ENCODE results near the gene ATP1A2.
"Not testable (repeated sequence)": the region's sequence is repeated elsewhere in the genome, so short reads cannot be mapped to it uniquely, and the experiment has no call there.

The ATP1A2 gene

GRCh38 chr1:160099716-160100375 is 15.7 kb upstream of the ATP1A2 start:
- DNase-seq (ENCODE audit: low read depth in 2 of 2, low spot score in 1 of 2), result no peak

GRCh38 chr1:160101037-160101716 is 14.4 kb upstream of the ATP1A2 start:
- DNase-seq (ENCODE audit: low read depth in 2 of 2, low spot score in 1 of 2), result peak; percentile 40 to 64

DNA sequence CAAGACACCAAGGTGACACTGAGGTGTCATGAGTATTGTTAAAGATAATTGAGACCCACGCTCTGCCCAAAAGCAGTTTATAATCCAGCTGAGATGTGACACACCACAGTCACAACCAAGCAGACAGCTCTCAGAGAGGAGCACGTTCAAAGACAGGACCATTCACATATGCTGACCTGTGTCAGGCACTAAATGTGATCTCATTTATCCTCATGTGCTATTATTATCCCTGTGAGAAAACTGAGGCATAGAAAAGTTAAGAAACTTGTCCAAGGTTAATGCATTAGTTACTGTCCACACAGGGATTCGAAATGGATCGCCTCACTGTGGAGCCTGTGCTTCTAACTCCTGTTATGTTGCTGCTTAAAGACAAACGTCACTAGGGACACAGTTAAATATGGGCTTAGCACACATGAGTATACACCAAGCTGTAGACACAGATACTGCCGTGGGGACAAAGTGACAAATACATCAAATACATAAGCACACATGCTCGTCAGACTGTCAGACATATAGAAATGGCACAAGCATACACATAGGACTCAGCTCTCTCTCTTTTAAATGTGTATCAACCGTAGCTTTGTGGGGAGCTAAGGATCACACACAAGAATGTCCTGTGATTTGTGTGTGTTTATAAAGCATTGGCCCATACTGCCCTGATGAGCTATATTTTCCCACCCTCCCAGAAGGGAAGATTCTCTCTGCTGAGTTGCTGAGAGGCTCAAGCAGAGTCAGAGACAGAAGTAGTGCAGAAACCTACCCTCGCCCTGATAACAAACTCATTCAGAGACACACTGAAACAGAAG is 13.6 kb upstream of the ATP1A2 start:
- DNase-seq (ENCODE audit: low read depth in 2 of 2, low spot score in 1 of 2), result no peak

GRCh38 chr1:160103658-160104408 is 11.7 kb upstream of the ATP1A2 start:
- no peak for DNase-seq (ENCODE audit: low read depth in 2 of 2, low spot score in 1 of 2)

- no peak for DNase-seq (ENCODE audit: low read depth in 2 of 2, low spot score in 1 of 2)
Observed at GRCh38 chr1:160104486-160104885, 11.1 kb upstream of the ATP1A2 start.

DNA sequence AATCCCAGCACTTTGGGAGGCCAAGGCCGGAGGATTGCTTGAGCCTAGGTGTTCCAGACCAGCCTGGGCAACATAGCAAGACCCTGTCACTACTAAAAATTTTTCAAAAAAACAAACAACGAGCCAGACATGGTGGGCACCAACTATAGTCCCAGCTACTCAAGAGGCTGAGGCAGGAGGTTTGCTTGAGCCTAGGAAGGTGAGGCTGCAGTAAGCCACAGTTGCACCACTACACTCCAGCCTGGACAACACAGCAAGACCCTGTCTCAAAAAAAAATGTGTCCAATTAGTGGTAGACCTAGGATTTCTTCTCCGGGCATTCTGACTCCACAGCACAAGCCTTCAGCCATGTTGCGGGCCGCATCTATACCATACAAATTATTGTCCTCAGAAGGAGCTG is 10.4 kb upstream of the ATP1A2 start:
- no peak for DNase-seq (ENCODE audit: low read depth in 2 of 2, low spot score in 1 of 2)

- no peak for DNase-seq (ENCODE audit: low read depth in 2 of 2, low spot score in 1 of 2)
Observed at GRCh38 chr1:160107512-160107911, 8.0 kb upstream of the ATP1A2 start.

DNA sequence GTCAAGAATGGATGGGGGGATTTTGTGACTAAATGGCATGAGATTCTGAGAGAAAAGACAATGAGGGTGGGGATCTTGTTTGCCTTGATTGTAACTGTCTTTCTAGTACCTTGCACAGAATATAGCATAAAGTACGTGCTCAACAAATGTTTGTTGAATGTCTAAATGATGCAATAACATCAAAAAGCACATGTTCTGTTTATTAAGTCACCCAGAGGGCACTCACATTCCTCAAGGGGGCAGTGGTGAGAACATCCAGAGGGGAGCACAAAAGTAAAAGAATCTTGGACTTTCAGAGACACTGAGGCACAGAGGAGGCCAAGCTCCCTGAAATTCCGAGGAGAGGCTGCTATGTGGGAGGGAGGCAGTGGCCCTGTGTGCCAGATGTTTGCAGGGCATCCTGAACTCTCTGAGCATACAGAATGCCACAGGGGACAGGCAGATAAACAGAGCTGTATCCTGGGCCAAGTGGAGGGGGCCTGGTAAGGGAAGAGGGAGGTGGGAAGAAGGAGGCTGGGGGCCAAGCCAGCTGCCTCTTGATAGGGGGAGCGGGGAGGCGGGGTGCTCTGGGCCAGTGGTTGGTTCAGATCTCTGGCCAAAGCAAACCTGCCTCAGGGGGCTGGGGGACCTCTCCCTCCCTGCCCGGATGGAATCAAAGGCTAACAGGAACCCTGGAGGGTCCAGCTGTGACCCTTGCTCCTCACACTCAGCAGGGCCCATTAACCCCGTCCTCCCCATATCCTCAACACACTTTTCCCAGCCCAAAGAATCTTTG is 6.5 kb upstream of the ATP1A2 start:
- DNase-seq (ENCODE audit: low read depth in 2 of 2, low spot score in 1 of 2), result no peak

GRCh38 chr1:160109686-160110085 is 5.9 kb upstream of the ATP1A2 start:
- no peak for DNase-seq (ENCODE audit: low read depth in 2 of 2, low spot score in 1 of 2)

GRCh38 chr1:160111462-160111861 is 4.1 kb upstream of the ATP1A2 start:
- not testable (repeated sequence) for DNase-seq (ENCODE audit: low read depth in 2 of 2, low spot score in 1 of 2)

- DNase-seq (ENCODE audit: low read depth in 2 of 2, low spot score in 1 of 2), result no peak
Observed at GRCh38 chr1:160112357-160112756, 3.2 kb upstream of the ATP1A2 start.

- no peak for DNase-seq (ENCODE audit: low read depth in 2 of 2, low spot score in 1 of 2)
Observed at GRCh38 chr1:160113407-160113806, 2.2 kb upstream of the ATP1A2 start.

- no peak for DNase-seq (ENCODE audit: low read depth in 2 of 2, low spot score in 1 of 2)
Observed at GRCh38 chr1:160114085-160114484, 1.5 kb upstream of the ATP1A2 start.

DNA sequence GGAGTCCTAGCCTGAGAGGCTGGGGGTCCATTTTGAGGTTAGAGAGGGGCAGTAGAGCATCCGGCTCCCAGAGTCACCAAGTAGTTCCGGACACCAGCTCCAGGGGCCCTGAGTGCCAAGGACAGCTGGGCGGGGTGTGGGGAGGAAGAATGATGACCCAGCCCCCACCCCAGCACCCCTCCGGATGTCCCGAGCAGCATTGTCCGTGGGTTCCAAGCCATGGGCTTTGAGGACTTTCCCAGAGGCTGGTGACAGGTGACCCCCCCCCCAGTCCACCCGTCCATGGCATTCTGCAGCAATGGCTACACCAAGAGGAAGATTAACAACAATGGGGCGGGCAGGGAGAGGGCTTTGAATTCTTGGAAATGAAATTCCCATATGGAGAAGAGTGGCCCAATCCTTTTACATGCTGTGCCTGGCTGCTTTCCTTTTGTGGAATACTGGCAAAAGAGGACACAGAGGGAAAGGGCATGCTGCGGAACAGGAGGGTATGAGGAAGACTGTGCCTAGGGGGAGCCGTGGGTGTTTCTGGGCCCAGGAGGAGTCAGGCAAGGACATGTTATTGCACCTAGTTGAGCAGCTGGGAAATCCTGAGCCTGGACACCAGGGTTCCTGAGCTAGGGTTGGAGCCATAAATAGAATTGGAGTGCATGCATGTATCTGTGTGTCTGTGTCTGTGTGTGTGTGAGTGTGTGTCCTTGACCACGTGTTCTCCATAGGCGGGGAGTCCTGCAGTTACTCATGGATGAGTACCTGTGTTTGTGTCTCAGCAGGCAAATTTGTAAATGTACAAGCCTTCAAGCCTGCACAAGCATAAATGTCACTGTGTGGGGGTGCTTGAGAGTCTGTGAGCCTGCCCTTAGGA is 956 bp downstream of the ATP1A2 start:
- no peak for DNase-seq (ENCODE audit: low read depth in 2 of 2, low spot score in 1 of 2)

DNA sequence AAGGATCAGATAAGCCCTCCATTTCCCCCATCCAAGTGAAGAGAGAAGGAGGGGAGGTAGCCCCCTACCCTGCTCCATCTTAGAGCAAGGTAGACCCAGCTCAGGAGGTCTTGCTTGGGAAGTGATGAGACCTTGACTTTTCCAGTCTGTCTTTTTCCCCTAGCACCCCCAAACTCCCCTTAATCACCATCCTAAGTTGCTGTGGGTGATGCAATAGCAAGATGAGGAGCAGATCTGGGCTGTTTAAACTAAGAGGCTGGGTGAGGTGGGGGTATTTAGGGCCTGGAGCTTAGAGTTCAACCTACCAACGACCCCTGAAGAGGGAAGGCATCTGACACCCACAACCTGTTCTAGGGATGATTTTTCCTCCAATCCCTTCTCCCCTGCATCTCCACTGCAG is 1.7 kb downstream of the ATP1A2 start:
- no peak for DNase-seq (ENCODE audit: low read depth in 2 of 2, low spot score in 1 of 2)

- no peak for DNase-seq (ENCODE audit: low read depth in 2 of 2, low spot score in 1 of 2)
Observed at GRCh38 chr1:160117709-160118183, 2.2 kb downstream of the ATP1A2 start.

DNA sequence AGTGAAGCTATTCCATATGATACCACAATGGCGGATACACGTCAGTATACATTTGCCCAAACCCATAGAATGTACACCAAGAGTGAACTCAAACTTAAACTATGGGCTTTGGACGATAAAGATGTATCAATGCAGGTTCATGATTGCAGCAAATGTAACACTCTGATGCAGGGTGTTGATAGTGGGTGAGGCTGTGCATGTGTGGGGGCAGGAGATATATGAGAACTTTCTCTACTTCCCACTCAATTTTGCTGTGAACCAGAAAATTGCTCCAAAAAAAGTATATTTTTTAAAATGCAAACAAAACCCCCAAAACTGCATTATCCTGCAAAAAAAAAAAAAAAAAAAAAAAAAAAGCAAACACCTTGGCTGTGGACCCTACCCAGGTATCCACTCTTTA is 3.4 kb downstream of the ATP1A2 start:
- no peak for DNase-seq (ENCODE audit: low read depth in 2 of 2, low spot score in 1 of 2)

DNA sequence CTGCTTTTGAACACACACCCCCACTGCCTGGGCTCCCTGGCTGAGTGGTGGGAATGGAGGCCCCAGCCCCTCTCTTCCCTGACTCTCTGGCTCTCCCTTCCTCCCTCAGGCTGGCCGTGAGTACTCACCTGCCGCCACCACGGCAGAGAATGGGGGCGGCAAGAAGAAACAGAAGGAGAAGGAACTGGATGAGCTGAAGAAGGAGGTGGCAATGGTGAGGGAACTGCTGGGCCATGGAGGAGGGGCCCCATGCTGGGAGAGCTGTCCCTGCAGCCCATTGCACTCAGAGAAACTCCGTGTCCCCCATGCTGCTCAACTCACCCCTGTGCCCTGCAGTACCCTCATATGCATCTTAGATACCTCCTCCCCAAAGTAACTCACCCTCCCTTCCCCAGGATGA is 5.2 kb downstream of the ATP1A2 start:
- DNase-seq (ENCODE audit: low read depth in 2 of 2, low spot score in 1 of 2), result no peak

GRCh38 chr1:160121388-160121787 is 5.8 kb downstream of the ATP1A2 start:
- no peak for DNase-seq (ENCODE audit: low read depth in 2 of 2, low spot score in 1 of 2)
